Measurements from ENCODE around the gene FLYWCH1.

The FLYWCH1 gene

GRCh38 chr16:2960183-2961010 lies 48.7 kb downstream of the FLYWCH1 start:
- no peak overlapping the region for H3K27ac ChIP-seq (ENCODE audit: insufficient read depth in 1 of 2, low read depth in 1 of 2, low read length in 2 of 2, poor library complexity in 1 of 2, severe bottlenecking in 2 of 2)
- H3K4me3 ChIP-seq (ENCODE audit: control insufficient read depth in 1 of 7, extremely low read depth in 1 of 7, insufficient read depth in 4 of 7, low read depth in 2 of 7, low read length in 6 of 7), result no peak overlapping the region
- 89% methylated on average over 14 of the region's 17 CpGs for WGBS (ENCODE audit: insufficient coverage)

GRCh38 chr16:2962334-2963073 lies 50.8 kb downstream of the FLYWCH1 start:
- no peak for DNase-seq
- Histone ChIP-seq H3K27me3 (replicated peaks in 2 of 5; ENCODE audit: control insufficient read depth in 4 of 5, insufficient read depth in 5 of 5, low read length in 4 of 5) (peaks cover 0 to 58% (median 24%) of the 10 kb centered on the region in 5 experiments), H3K4me1 (ENCODE audit: control extremely low read depth in 1 of 4, control insufficient read depth in 4 of 4, insufficient read depth in 4 of 4, low read length in 3 of 4) (peaks cover 0 to 46% (median 35%) of the 10 kb centered on the region in 4 experiments), H3K36me3 (ENCODE audit: control insufficient read depth in 4 of 4, insufficient read depth in 4 of 4, low read length in 3 of 4) (no peaks in the 10 kb centered on the region), H3K4me3 (ENCODE audit: control insufficient read depth in 1 of 7, extremely low read depth in 1 of 7, insufficient read depth in 4 of 7, low read depth in 2 of 7, low read length in 6 of 7) (no peak overlapping the region), H3K9me3 (ENCODE audit: control extremely low read depth in 1 of 5, control insufficient read depth in 4 of 5, insufficient read depth in 2 of 5, low read depth in 1 of 5, low read length in 4 of 5) (no peaks in the 10 kb centered on the region), H3K27ac (ENCODE audit: insufficient read depth in 1 of 2, low read depth in 1 of 2, low read length in 2 of 2, poor library complexity in 1 of 2, severe bottlenecking in 2 of 2) (no peak overlapping the region)
- CTCF ChIA-PET, result interaction anchor here (1.1 to 2.8 kb wide), 6 partner anchors 10 to 35 kb away, joined by 3 to 13 read pairs (median 4); no protein-coding TSS in a partner anchor
- POLR2A ChIA-PET, result no interaction called here
- WGBS (ENCODE audit: insufficient coverage), result 38% methylated on average over 20 of the region's 28 CpGs

More at GRCh38 chr16:2960183-2961010, 48.7 kb downstream of the FLYWCH1 start:
- ChIA-PET POLR2A (no interaction called here), CTCF (interaction anchor here (0.7 to 1.9 kb wide), 7 partner anchors 10 to 1337 kb away, joined by 3 to 6 read pairs (median 3); no protein-coding TSS in a partner anchor)
- Histone ChIP-seq H3K9me3 (ENCODE audit: control extremely low read depth in 1 of 5, control insufficient read depth in 4 of 5, insufficient read depth in 2 of 5, low read depth in 1 of 5, low read length in 4 of 5) (no peaks in the 10 kb centered on the region), H3K27me3 (replicated peaks in 2 of 5; ENCODE audit: control insufficient read depth in 4 of 5, insufficient read depth in 5 of 5, low read length in 4 of 5) (peaks cover 0 to 38% (median 18%) of the 10 kb centered on the region in 5 experiments), H3K36me3 (ENCODE audit: control insufficient read depth in 4 of 4, insufficient read depth in 4 of 4, low read length in 3 of 4) (no peaks in the 10 kb centered on the region), H3K4me1 (ENCODE audit: control extremely low read depth in 1 of 4, control insufficient read depth in 4 of 4, insufficient read depth in 4 of 4, low read length in 3 of 4) (peaks cover 0 to 46% (median 39%) of the 10 kb centered on the region in 4 experiments)
- DNase-seq, result no peak

GRCh38 chr16:2963074-2963722 lies 51.5 kb downstream of the FLYWCH1 start:
- 2% methylated on average over 22 of the region's 40 CpGs for WGBS (ENCODE audit: insufficient coverage)
- H3K4me1 ChIP-seq (ENCODE audit: control extremely low read depth in 1 of 4, control insufficient read depth in 4 of 4, insufficient read depth in 4 of 4, low read length in 3 of 4), result peaks cover 0 to 52% (median 38%) of the 10 kb centered on the region in 4 experiments
- peak in 2 of 3 donors; percentile 47 to 52 for DNase-seq
- ChIA-PET POLR2A (no interaction called here), CTCF (interaction anchor here (1.1 to 2.8 kb wide), 3 partner anchors 10 to 36 kb away, joined by 4 to 13 read pairs (median 8); no protein-coding TSS in a partner anchor)
- H3K36me3 ChIP-seq (ENCODE audit: control insufficient read depth in 4 of 4, insufficient read depth in 4 of 4, low read length in 3 of 4), result no peaks in the 10 kb centered on the region
- H3K9me3 ChIP-seq (ENCODE audit: control extremely low read depth in 1 of 5, control insufficient read depth in 4 of 5, insufficient read depth in 2 of 5, low read depth in 1 of 5, low read length in 4 of 5), result no peaks in the 10 kb centered on the region
- H3K4me3 ChIP-seq (ENCODE audit: control insufficient read depth in 1 of 7, extremely low read depth in 1 of 7, insufficient read depth in 4 of 7, low read depth in 2 of 7, low read length in 6 of 7), result peak overlapping the region in 4 of 7 experiments; percentile 42 to 66 (median 58)
- peaks cover 0 to 65% (median 30%) of the 10 kb centered on the region in 5 experiments for H3K27me3 ChIP-seq (replicated peaks in 2 of 5; ENCODE audit: control insufficient read depth in 4 of 5, insufficient read depth in 5 of 5, low read length in 4 of 5)
- H3K27ac ChIP-seq (ENCODE audit: insufficient read depth in 1 of 2, low read depth in 1 of 2, low read length in 2 of 2, poor library complexity in 1 of 2, severe bottlenecking in 2 of 2), result no peak overlapping the region

- no peak within 1 kb of the TSS for H3K27ac ChIP-seq (ENCODE audit: insufficient read depth in 1 of 2, low read depth in 1 of 2, low read length in 2 of 2, poor library complexity in 1 of 2, severe bottlenecking in 2 of 2)
- ChIA-PET POLR2A (no interaction called here), CTCF (interaction anchor here (2.8 kb wide), 1 partner anchor 9 kb away, joined by 13 read pairs; no protein-coding TSS in a partner anchor)
- DNase-seq, result no peak
- peak within 1 kb of the TSS in 6 of 7 experiments; percentile 42 to 66 (median 54) for H3K4me3 ChIP-seq (ENCODE audit: control insufficient read depth in 1 of 7, extremely low read depth in 1 of 7, insufficient read depth in 4 of 7, low read depth in 2 of 7, low read length in 6 of 7)
- H3K9me3 ChIP-seq (ENCODE audit: control extremely low read depth in 1 of 5, control insufficient read depth in 4 of 5, insufficient read depth in 2 of 5, low read depth in 1 of 5, low read length in 4 of 5), result no peaks in the 10 kb centered on the region
- 0% methylated on average over 47 of the region's 60 CpGs for WGBS (ENCODE audit: insufficient coverage)
- peaks cover 0 to 59% (median 44%) of the 10 kb centered on the region in 4 experiments for H3K4me1 ChIP-seq (ENCODE audit: control extremely low read depth in 1 of 4, control insufficient read depth in 4 of 4, insufficient read depth in 4 of 4, low read length in 3 of 4)
- H3K36me3 ChIP-seq (ENCODE audit: control insufficient read depth in 4 of 4, insufficient read depth in 4 of 4, low read length in 3 of 4), result no peaks in the 10 kb centered on the region
- peaks cover 0 to 71% (median 31%) of the 10 kb centered on the region in 5 experiments for H3K27me3 ChIP-seq (replicated peaks in 2 of 5; ENCODE audit: control insufficient read depth in 4 of 5, insufficient read depth in 5 of 5, low read length in 4 of 5)
Observed at GRCh38 chr16:2963723-2964474, 52.2 kb downstream of the FLYWCH1 start, which contains the start of gene KREMEN2. KREMEN2 (plus strand) TSS chr16:2964275; CDS start chr16:2964521, 246 bp downstream.

DNA sequence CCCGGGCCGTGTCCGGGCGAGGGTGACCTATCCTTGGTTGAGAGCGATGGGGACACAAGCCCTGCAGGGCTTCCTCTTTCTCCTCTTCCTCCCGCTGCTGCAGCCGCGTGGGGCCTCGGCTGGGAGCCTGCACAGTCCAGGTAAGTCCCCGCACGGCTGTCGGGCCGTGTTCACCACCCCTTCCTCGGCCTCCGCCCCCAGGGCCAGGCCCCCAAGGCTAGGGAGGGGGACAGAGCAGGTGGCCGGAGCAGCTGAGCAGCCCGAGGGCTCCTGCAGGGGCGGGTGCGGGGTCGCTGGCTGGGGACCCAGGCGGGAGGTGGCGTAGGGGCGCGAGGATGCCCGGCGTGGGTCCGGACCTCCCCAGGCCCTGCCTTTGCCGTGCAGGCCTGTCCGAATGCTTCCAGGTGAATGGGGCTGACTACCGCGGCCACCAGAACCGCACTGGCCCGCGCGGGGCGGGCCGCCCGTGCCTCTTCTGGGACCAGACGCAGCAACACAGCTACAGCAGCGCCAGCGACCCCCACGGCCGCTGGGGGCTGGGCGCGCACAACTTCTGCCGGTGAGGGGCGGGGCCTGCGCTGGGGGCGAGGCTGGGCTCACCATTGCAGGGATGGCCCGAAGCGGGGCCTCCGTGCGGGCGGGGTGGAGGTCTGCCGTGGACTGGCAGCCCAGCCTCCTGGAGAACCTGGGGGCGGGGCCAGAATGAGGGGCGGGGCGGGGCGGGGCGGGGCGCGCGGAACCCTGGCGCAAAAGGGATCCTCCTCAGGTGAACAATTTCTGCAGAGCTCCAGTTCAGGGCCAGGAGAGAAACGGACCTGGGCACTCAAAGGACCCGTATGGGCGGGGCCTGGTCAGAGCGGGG lies 53.0 kb downstream of the FLYWCH1 start:
- no peak overlapping the region for H3K27ac ChIP-seq (ENCODE audit: insufficient read depth in 1 of 2, low read depth in 1 of 2, low read length in 2 of 2, poor library complexity in 1 of 2, severe bottlenecking in 2 of 2)
- H3K36me3 ChIP-seq (ENCODE audit: control insufficient read depth in 4 of 4, insufficient read depth in 4 of 4, low read length in 3 of 4), result no peaks in the 10 kb centered on the region
- H3K4me1 ChIP-seq (ENCODE audit: control extremely low read depth in 1 of 4, control insufficient read depth in 4 of 4, insufficient read depth in 4 of 4, low read length in 3 of 4), result peaks cover 0 to 64% (median 48%) of the 10 kb centered on the region in 4 experiments
- ChIA-PET CTCF (interaction anchor here (0.8 to 1.4 kb wide), 4 partner anchors 10 to 20 kb away, joined by 3 to 6 read pairs (median 4); no protein-coding TSS in a partner anchor), POLR2A (no interaction called here)
- peaks cover 0 to 71% (median 31%) of the 10 kb centered on the region in 5 experiments for H3K27me3 ChIP-seq (replicated peaks in 2 of 5; ENCODE audit: control insufficient read depth in 4 of 5, insufficient read depth in 5 of 5, low read length in 4 of 5)
- WGBS (ENCODE audit: insufficient coverage), result under 1% methylated on average over 61 of the region's 68 CpGs
- DNase-seq, result peak in 2 of 3 donors; percentile 63 to 68
- H3K4me3 ChIP-seq (ENCODE audit: control insufficient read depth in 1 of 7, extremely low read depth in 1 of 7, insufficient read depth in 4 of 7, low read depth in 2 of 7, low read length in 6 of 7), result peak overlapping the region in 6 of 7 experiments; percentile 42 to 66 (median 54)
- no peaks in the 10 kb centered on the region for H3K9me3 ChIP-seq (ENCODE audit: control extremely low read depth in 1 of 5, control insufficient read depth in 4 of 5, insufficient read depth in 2 of 5, low read depth in 1 of 5, low read length in 4 of 5)

Data from common myeloid progenitor, CD34-positive (primary cell).